Spinal cord (tissue), 10 donors: ENCODE measurements around the gene FAM204A. TPM values are rescaled to one million over a fixed set of nuclear protein-coding genes. Genes with fewer than 3 reads are reported as not detected.

Experiments
- DNase-seq, 6 donors: peaks; one replicate each; pipeline versions ENCODE4 v3.0.0 to v3.0.0-alpha.2; 2013 to 2015; ENCODE audit warnings: low spot score in 6 of 6, low read depth in 4 of 6
- H3K27ac ChIP-seq: one replicate; pipeline ENCODE4 v1.5.1; 2013; ENCODE audit warnings: low read depth, low read length, control low read depth
- H3K27me3 ChIP-seq: one replicate; pipeline ENCODE4 v1.6.1; 2013; ENCODE audit warnings: low read length; ENCODE audit not compliant: control insufficient read depth, insufficient read depth
- H3K36me3 ChIP-seq: one replicate; pipeline ENCODE4 v1.6.1; 2013; ENCODE audit warnings: low read length; ENCODE audit not compliant: control insufficient read depth, insufficient read depth
- H3K4me1 ChIP-seq: one replicate; pipeline ENCODE4 v1.6.1; 2013; ENCODE audit warnings: low read length; ENCODE audit not compliant: control insufficient read depth, insufficient read depth
- H3K4me3 ChIP-seq: one replicate; pipeline ENCODE4 v1.5.1; 2013; ENCODE audit warnings: low read depth, low read length, control low read depth
- H3K9me3 ChIP-seq: one replicate; pipeline ENCODE4 v1.6.1; 2013; ENCODE audit warnings: low read length; ENCODE audit not compliant: control insufficient read depth, insufficient read depth
- WGBS: methylation state at CpG from one replicate; pipeline ENCODE4 v1.1.5; 2013; ENCODE audit warnings: missing lambda C conversion rate; ENCODE audit not compliant: insufficient coverage; 5-methylcytosine and 5-hydroxymethylcytosine counted together
- polyA plus RNA-seq, 2 donors: library from polyadenylated mRNA; unstranded; fragments of 120-200 nt; gene quantifications; one replicate each; pipeline ENCODE4 v1.2.1, GENCODE V29; 2013; ENCODE audit not compliant: insufficient read length in 2 of 2
- total RNA-seq, 2 donors: library from RNA; depleted of rRNA in 1 of 2; stranded (reverse); fragments of 120-200 nt in 1 of 2; fragments of >200 nt in 1 of 2; gene quantifications; one replicate each; pipeline versions ENCODE4 v1.2.3 to v1.2.4, GENCODE V29; 2013 to 2014
- donor health status: healthy.

FAM204A gene
- total and polyA plus RNA-seq, 4 donors = 56.9 to 85.2 (median 63.4) TPM

DNA sequence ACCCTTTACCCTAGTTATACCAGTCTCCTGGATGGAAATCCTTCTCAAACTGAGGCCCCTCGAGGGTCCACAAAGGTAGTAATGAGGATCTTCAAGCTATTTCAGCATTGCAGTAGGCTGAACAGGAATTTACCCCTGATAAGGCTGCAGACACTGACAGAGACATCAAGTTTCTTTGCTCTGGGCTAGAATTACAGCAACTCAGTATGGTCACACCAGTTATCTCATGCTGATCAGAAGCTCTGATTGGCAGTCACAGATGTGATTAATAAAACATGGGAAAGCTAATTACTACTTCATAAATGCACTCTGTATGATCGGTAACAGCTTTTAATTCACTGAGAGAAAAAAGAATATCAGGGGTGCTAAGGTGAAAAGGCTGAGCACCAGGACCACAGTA lies 30.6 kb downstream of the FAM204A start:
- Histone ChIP-seq H3K36me3 (peaks cover 12% of the 10 kb centered on the region), H3K4me1 (no peaks in the 10 kb centered on the region), H3K9me3 (no peaks in the 10 kb centered on the region), H3K27me3 (no peaks in the 10 kb centered on the region), H3K27ac (no peak overlapping the region), H3K4me3 (no peak overlapping the region)
- 80% methylated on average over 1 of the region's 2 CpGs for WGBS
- no peak for DNase-seq

- Histone ChIP-seq H3K36me3 (peaks cover 16% of the 10 kb centered on the region), H3K9me3 (no peaks in the 10 kb centered on the region), H3K27me3 (no peaks in the 10 kb centered on the region), H3K4me1 (no peaks in the 10 kb centered on the region), H3K27ac (no peak overlapping the region), H3K4me3 (no peak overlapping the region)
- DNase-seq = no peak
- WGBS = no CpG with 5 or more reads among the region's 2 CpGs
Observed at GRCh38 chr10:118310822-118311221, 31.3 kb downstream of the FAM204A start.

- no peak for DNase-seq
- Histone ChIP-seq H3K36me3 (peaks cover 17% of the 10 kb centered on the region), H3K4me1 (no peaks in the 10 kb centered on the region), H3K4me3 (no peak overlapping the region), H3K9me3 (no peaks in the 10 kb centered on the region), H3K27me3 (no peaks in the 10 kb centered on the region), H3K27ac (no peak overlapping the region)
- WGBS = no CpG with 5 or more reads among the region's 2 CpGs
Observed at GRCh38 chr10:118309911-118310310, 32.2 kb downstream of the FAM204A start.

- no peaks in the 10 kb centered on the region for H3K27me3 ChIP-seq
- no peaks in the 10 kb centered on the region for H3K9me3 ChIP-seq
- no peaks in the 10 kb centered on the region for H3K4me1 ChIP-seq
- H3K36me3 ChIP-seq = peaks cover 19% of the 10 kb centered on the region
- H3K27ac ChIP-seq = no peak overlapping the region
- WGBS = 94% methylated on average over 4 of the region's 6 CpGs
- no peak overlapping the region for H3K4me3 ChIP-seq
- no peak for DNase-seq
Observed at GRCh38 chr10:118308664-118309063, 33.5 kb downstream of the FAM204A start.

GRCh38 chr10:118307859-118308258 lies 34.3 kb downstream of the FAM204A start:
- H3K27ac ChIP-seq = no peak overlapping the region
- no CpG with 5 or more reads among the region's 4 CpGs for WGBS

GRCh38 chr10:118307220-118307619 lies 34.9 kb downstream of the FAM204A start:
- no CpG with 5 or more reads among the region's 1 CpG for WGBS
- no peaks in the 10 kb centered on the region for H3K27me3 ChIP-seq
- H3K27ac ChIP-seq = no peak overlapping the region
- peak in 1 of 6 donors; percentile 84 for DNase-seq
- no peak overlapping the region for H3K4me3 ChIP-seq
- H3K36me3 ChIP-seq = peaks cover 19% of the 10 kb centered on the region
- no peaks in the 10 kb centered on the region for H3K4me1 ChIP-seq
- no peaks in the 10 kb centered on the region for H3K9me3 ChIP-seq

More at GRCh38 chr10:118307859-118308258, 34.3 kb downstream of the FAM204A start:
- Histone ChIP-seq H3K4me1 (no peaks in the 10 kb centered on the region), H3K9me3 (no peaks in the 10 kb centered on the region), H3K36me3 (peaks cover 19% of the 10 kb centered on the region), H3K27me3 (no peaks in the 10 kb centered on the region), H3K4me3 (no peak overlapping the region)
- no peak for DNase-seq

- Histone ChIP-seq H3K4me1 (no peaks in the 10 kb centered on the region), H3K36me3 (peaks cover 13% of the 10 kb centered on the region), H3K27me3 (no peaks in the 10 kb centered on the region), H3K27ac (no peak overlapping the region), H3K9me3 (no peaks in the 10 kb centered on the region), H3K4me3 (no peak overlapping the region)
- no CpG with 5 or more reads among the region's 1 CpG for whole genome bisulfite sequencing
- no peak for DNase-seq
Observed at GRCh38 chr10:118305730-118306129, 36.4 kb downstream of the FAM204A start.

DNA sequence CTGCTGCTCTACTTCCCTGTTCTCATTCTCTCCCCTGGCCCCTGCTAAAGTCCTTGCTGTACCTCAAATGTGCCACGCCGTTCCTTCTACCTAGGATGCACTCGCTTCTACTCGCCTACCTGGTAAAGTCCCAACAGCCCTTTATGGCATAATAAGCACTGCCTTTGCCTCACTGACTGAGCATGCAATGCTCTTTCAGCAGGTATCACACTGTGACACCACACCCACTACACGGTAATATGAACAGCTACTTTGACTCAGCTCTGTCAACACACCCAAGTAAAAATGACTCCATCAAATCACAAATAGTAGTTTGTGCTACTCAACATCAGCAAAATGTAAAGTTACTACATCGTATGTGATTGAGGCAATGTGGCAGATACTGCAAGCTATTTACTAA lies 37.6 kb downstream of the FAM204A start:
- peaks cover 10% of the 10 kb centered on the region for H3K36me3 ChIP-seq

GRCh38 chr10:118301211-118301610 lies 40.9 kb downstream of the FAM204A start:
- no peaks in the 10 kb centered on the region for H3K4me1 ChIP-seq
- no peaks in the 10 kb centered on the region for H3K27me3 ChIP-seq
- DNase-seq = no peak
- H3K9me3 ChIP-seq = no peaks in the 10 kb centered on the region
- no peak overlapping the region for H3K27ac ChIP-seq
- WGBS = 83% methylated on average over 1 of the region's 2 CpGs
- H3K36me3 ChIP-seq = peaks cover 7% of the 10 kb centered on the region
- no peak overlapping the region for H3K4me3 ChIP-seq

More for the DNA sequence above, 37.6 kb downstream of the FAM204A start:
- Histone ChIP-seq H3K27ac (no peak overlapping the region), H3K27me3 (no peaks in the 10 kb centered on the region), H3K4me1 (no peaks in the 10 kb centered on the region), H3K4me3 (no peak overlapping the region), H3K9me3 (no peaks in the 10 kb centered on the region)
- WGBS = 100% methylated on average over 4 of the region's 6 CpGs
- DNase-seq = no peak

- H3K9me3 ChIP-seq = no peaks in the 10 kb centered on the region
- no peaks in the 10 kb centered on the region for H3K27me3 ChIP-seq
- H3K36me3 ChIP-seq = peaks cover 3% of the 10 kb centered on the region
- WGBS = no CpG with 5 or more reads among the region's 1 CpG
- H3K4me1 ChIP-seq = no peaks in the 10 kb centered on the region
- H3K4me3 ChIP-seq = no peak overlapping the region
- H3K27ac ChIP-seq = no peak overlapping the region
- no peak for DNase-seq
Observed at GRCh38 chr10:118300320-118300719, 41.8 kb downstream of the FAM204A start.
